Measurements from ENCODE around the gene CFL2. TPM values are rescaled to one million over a fixed set of nuclear protein-coding genes. Genes with fewer than 3 reads are reported as not detected.
A peak's percentile ranks its signal among the peaks of the same experiment; 100 is the strongest.

The CFL2 gene
- total RNA-seq, 1 experiment from 2014 or later: 55.2 TPM

GRCh38 chr14:34713681-34714319 is 593 bp downstream of the CFL2 start:
- H3K4me3 ChIP-seq (replicated peaks in 1 of 2; ENCODE audit: low read depth in 1 of 2, low read length in 2 of 2): peak overlapping the region; percentile 73
- intact Hi-C loops (cut with micrococcal nuclease): no loop called here
- TSS peak; percentile 49 for BruUV-seq (replicated peaks)
- H4K20me1 ChIP-seq (ENCODE audit: insufficient read depth): no peaks in the 10 kb centered on the region
- DNase-seq (ENCODE audit: low read depth, low spot score): no peak
- H3K4me2 ChIP-seq (ENCODE audit: low read length): peak overlapping the region; percentile 88
- H3K9ac ChIP-seq (ENCODE audit: low read length): peak overlapping the region; percentile 84
- H3K27ac ChIP-seq (ENCODE audit: low read depth, low read length): peak overlapping the region; percentile 73
- H3K9me3 ChIP-seq (ENCODE audit: control insufficient read depth in 1 of 2, insufficient read depth in 1 of 2, low read depth in 1 of 2, low read length in 2 of 2): no peaks in the 10 kb centered on the region
- H3K36me3 ChIP-seq (ENCODE audit: control insufficient read depth in 1 of 2, insufficient read depth in 2 of 2, low read length in 2 of 2): peaks cover 4 to 11% of the 10 kb centered on the region in 2 experiments; a peak in 2 of 4 replicates
- CTCF ChIA-PET: interaction anchor here (1.0 kb wide), 1 partner anchor 9 kb away, joined by 4 read pairs; no protein-coding TSS in a partner anchor
- no peaks in the 10 kb centered on the region for H3K9me2 ChIP-seq (ENCODE audit: insufficient read depth)
- ATAC-seq: peak; percentile 5; the same call in 1 of the 2 replicates
- no peaks in the 10 kb centered on the region for H3K27me3 ChIP-seq (ENCODE audit: insufficient read depth, low read length)
- H3K4me1 ChIP-seq (ENCODE audit: control insufficient read depth in 1 of 2, insufficient read depth in 2 of 2, low read length in 2 of 2): peaks cover 12 to 39% of the 10 kb centered on the region in 2 experiments
- POLR2A ChIA-PET: interaction anchor here (0.8 to 3.5 kb wide), 3 partner anchors 9 to 21 kb away, joined by 3 to 14 read pairs (median 3); no protein-coding TSS in a partner anchor
- H2AFZ ChIP-seq (ENCODE audit: low read depth, low read length, poor library complexity, severe bottlenecking): no peak overlapping the region
- H3K79me2 ChIP-seq (ENCODE audit: insufficient read depth, low read length): peaks cover 29% of the 10 kb centered on the region
- RAD21 ChIA-PET (ENCODE audit: low non-redundant PET in 1 of 2, low total read pairs in 2 of 2, uncharacterized antibody in 2 of 2, unreplicated experiment in 2 of 2): no interaction called here
- peak; percentile 29; the same call in 1 of the 2 replicates for TF ChIP-seq EGR1 (IDR thresholded peaks at IDR 0.05; ENCODE audit: low read depth)
- TF ChIP-seq ATF3 (IDR thresholded peaks at IDR 0.05): no peak

GRCh38 chr14:34713122-34713680 is 1.2 kb downstream of the CFL2 start:
- no peaks in the 10 kb centered on the region for H4K20me1 ChIP-seq (ENCODE audit: insufficient read depth)
- no peaks in the 10 kb centered on the region for H3K9me2 ChIP-seq (ENCODE audit: insufficient read depth)
- H3K27ac ChIP-seq (ENCODE audit: low read depth, low read length): peak overlapping the region; percentile 73; the same call in 1 of the 2 replicates
- ATAC-seq: no peak
- ChIA-PET RAD21 (ENCODE audit: low non-redundant PET in 1 of 2, low total read pairs in 2 of 2, uncharacterized antibody in 2 of 2, unreplicated experiment in 2 of 2) (no interaction called here), POLR2A (interaction anchor here (0.8 to 3.5 kb wide), 3 partner anchors 10 to 20 kb away, joined by 3 to 14 read pairs (median 3); no protein-coding TSS in a partner anchor), CTCF (interaction anchor here (1.6 kb wide), 1 partner anchor 10 kb away, joined by 6 read pairs; no protein-coding TSS in a partner anchor)
- no peaks in the 10 kb centered on the region for H3K27me3 ChIP-seq (ENCODE audit: insufficient read depth, low read length)
- H3K79me2 ChIP-seq (ENCODE audit: insufficient read depth, low read length): peaks cover 29% of the 10 kb centered on the region
- H3K4me1 ChIP-seq (ENCODE audit: control insufficient read depth in 1 of 2, insufficient read depth in 2 of 2, low read length in 2 of 2): peaks cover 13 to 36% of the 10 kb centered on the region in 2 experiments
- intact Hi-C loops (cut with micrococcal nuclease): no loop called here
- BruUV-seq (replicated peaks): no TSS peak
- no peak for DNase-seq (ENCODE audit: low read depth, low spot score)
- peaks cover 4 to 11% of the 10 kb centered on the region in 2 experiments; a peak in 2 of 4 replicates for H3K36me3 ChIP-seq (ENCODE audit: control insufficient read depth in 1 of 2, insufficient read depth in 2 of 2, low read length in 2 of 2)
- no peak overlapping the region for H2AFZ ChIP-seq (ENCODE audit: low read depth, low read length, poor library complexity, severe bottlenecking)
- peak overlapping the region; percentile 84 for H3K9ac ChIP-seq (ENCODE audit: low read length)
- peak overlapping the region; percentile 88 for H3K4me2 ChIP-seq (ENCODE audit: low read length)
- H3K9me3 ChIP-seq (ENCODE audit: control insufficient read depth in 1 of 2, insufficient read depth in 1 of 2, low read depth in 1 of 2, low read length in 2 of 2): no peaks in the 10 kb centered on the region
- peak overlapping the region; percentile 73 for H3K4me3 ChIP-seq (replicated peaks in 1 of 2; ENCODE audit: low read depth in 1 of 2, low read length in 2 of 2)
- no peak for TF ChIP-seq TCF7L2 (IDR thresholded peaks at IDR 0.05; ENCODE audit: borderline replicate concordance, extremely low read depth, insufficient read depth, insufficient read length)
- no peak for TF ChIP-seq POLR2AphosphoS5 (IDR thresholded peaks at IDR 0.05; ENCODE audit: low read depth, low read length)
- no peak for TF ChIP-seq JUND (IDR thresholded peaks at IDR 0.05)
- TF ChIP-seq SP1 (IDR thresholded peaks at IDR 0.05; ENCODE audit: low read depth): no peak
- TF ChIP-seq RAD21 (IDR thresholded peaks at IDR 0.05; ENCODE audit: low read depth): no peak
- no peak for TF ChIP-seq SRF (IDR thresholded peaks at IDR 0.05; ENCODE audit: low read depth)
- TF ChIP-seq EGR1 (IDR thresholded peaks at IDR 0.05; ENCODE audit: low read depth): no peak
- no peak for TF ChIP-seq SIN3A (IDR thresholded peaks at IDR 0.05; ENCODE audit: low read depth)
- no peak for TF ChIP-seq ZNF274 (IDR thresholded peaks at IDR 0.05; ENCODE audit: low read depth, low read length)
- no peak for TF ChIP-seq REST (IDR thresholded peaks at IDR 0.05; ENCODE audit: low read depth)
- no peak for TF ChIP-seq CEBPB (IDR thresholded peaks at IDR 0.05; ENCODE audit: low read depth)
- TF ChIP-seq EZH2phosphoT487 (IDR thresholded peaks at IDR 0.05; ENCODE audit: borderline replicate concordance): no peak
- no peak for TF ChIP-seq YY1 (IDR thresholded peaks at IDR 0.05; ENCODE audit: extremely low read depth, insufficient replicate concordance, low read depth, low read length)
- no peak for TF ChIP-seq ELF1 (IDR thresholded peaks at IDR 0.05; ENCODE audit: borderline replicate concordance, low read depth)

Data from HCT116 (cell line).